K562 (cell line): Measurements from ENCODE around the gene ZNF679. TPM values are rescaled to one million over a fixed set of nuclear protein-coding genes. Genes with fewer than 3 reads are reported as not detected.

ENCODE experiments used
- ATAC-seq: fragments of 200-7000 bp; cut with Tn5 transposase; 3 replicates; pipeline ENCODE4 v1.9.1; 2020; ENCODE audit warnings: moderate library complexity
- BruUV-seq: library from RNA; stranded (reverse); fragments of 400-500 nt; replicated peaks from 2 replicates; lab custom pipeline; 2021; lab: Mats Ljungman, UMichigan
- CTCF ChIA-PET: fragments of 300-600 bp; formaldehyde crosslinking; extraction: SDS; loops from one replicate; lab custom pipeline; 2021; ENCODE audit warnings: low intra/inter-chr PET ratio; lab: Yijun Ruan, JAX
- POLR2A ChIA-PET: fragments of 300-600, 350-650 bp; sonication (Branson Sonifier 250); formaldehyde crosslinking; extraction: SDS; loops from one replicate; lab custom pipeline; 2021; ENCODE audit warnings: antibody characterized with exemption, inconsistent platforms; lab: Yijun Ruan, JAX
- DNase-seq, 4 experiments: peaks; one replicate each; pipeline versions ENCODE4 v3.0.0 to v3.0.0-alpha.2; 2011 to 2018; ENCODE audit warnings: low spot score in 3 of 4, mixed read lengths in 3 of 4; ENCODE audit errors: extremely low read depth in 1 of 4
- FAIRE-seq: peaks from 2 replicates; lab custom pipeline; 2011; peaks lifted over from hg19 to GRCh38; lab: Jason Lieb, UNC
- H2AFZ ChIP-seq: 2 replicates; pipeline ENCODE4 v1.6.0; 2011; ENCODE audit warnings: low read depth, low read length, control low read depth, inconsistent platforms
- H3K27ac ChIP-seq: fragments of 200-600 bp; 3 replicates; pipeline ENCODE4 v1.8.0; 2011; ENCODE audit warnings: low read depth, mild to moderate bottlenecking, control low read depth, inconsistent platforms, low read length, moderate library complexity, mixed read lengths; ENCODE audit errors: extremely low read depth
- H3K27me3 ChIP-seq, 2 experiments: fragments of 300-600 bp in 1 of 2; 2 replicates in 1 of 2; 3 replicates in 1 of 2; pipeline versions ENCODE4 v1.6.0 to v1.8.0; 2011; ENCODE audit warnings: inconsistent platforms in 2 of 2, low read length in 2 of 2, mild to moderate bottlenecking in 1 of 2, mixed read lengths in 1 of 2, moderate library complexity in 1 of 2; ENCODE audit not compliant: control insufficient read depth in 2 of 2, insufficient read depth in 2 of 2
- H3K36me3 ChIP-seq: fragments of 300-600 bp; 3 replicates; pipeline ENCODE4 v1.8.0; 2011; ENCODE audit warnings: mild to moderate bottlenecking, low read length, inconsistent platforms; ENCODE audit not compliant: control insufficient read depth, insufficient read depth
- H3K4me1 ChIP-seq, 2 experiments: fragments of 200-600 bp in 1 of 2; replicated peaks in 1 of 2; 2 replicates in 1 of 2; 3 replicates in 1 of 2; pipeline versions ENCODE4 v1.5.1 to v1.8.0; 2011; ENCODE audit warnings: inconsistent platforms in 2 of 2, low read length in 2 of 2, mild to moderate bottlenecking in 1 of 2, mixed read lengths in 1 of 2, moderate library complexity in 1 of 2; ENCODE audit not compliant: control insufficient read depth in 2 of 2, insufficient read depth in 2 of 2
- H3K4me2 ChIP-seq: 2 replicates; pipeline ENCODE4 v1.6.1; 2011; ENCODE audit warnings: low read length, control low read depth, inconsistent platforms, mixed read lengths; ENCODE audit not compliant: insufficient read depth
- H3K4me3 ChIP-seq: fragments of 200-600 bp; sonication (generic), shearing (Covaris generic); 2 replicates; pipeline ENCODE4 v1.5.1; 2016; ENCODE audit warnings: control low read depth, inconsistent platforms
- H3K79me2 ChIP-seq: fragments of 200-600 bp; 3 replicates; pipeline ENCODE4 v1.8.0; 2011; ENCODE audit warnings: low read length, inconsistent platforms; ENCODE audit not compliant: control insufficient read depth, insufficient read depth
- H3K9ac ChIP-seq, 2 experiments: 2 replicates each; pipeline versions ENCODE4 v1.6.0 to v1.6.1; 2011; ENCODE audit warnings: low read depth in 2 of 2, low read length in 2 of 2, control low read depth in 1 of 2, inconsistent platforms in 1 of 2, mild to moderate bottlenecking in 1 of 2, mixed read lengths in 1 of 2; ENCODE audit not compliant: insufficient read depth in 1 of 2
- H3K9me1 ChIP-seq: one replicate; pipeline ENCODE4 v1.6.0; 2011; ENCODE audit warnings: inconsistent platforms, mild to moderate bottlenecking, low read length, moderate library complexity; ENCODE audit not compliant: control insufficient read depth, insufficient read depth
- H3K9me3 ChIP-seq: replicated peaks from 2 replicates; pipeline ENCODE4 v1.5.1; 2011; ENCODE audit warnings: low read depth, low read length, inconsistent platforms; ENCODE audit not compliant: control insufficient read depth, insufficient read depth
- H4K20me1 ChIP-seq: replicated peaks from 2 replicates; pipeline ENCODE4 v1.6.1; 2011; ENCODE audit warnings: low read length, inconsistent platforms, mixed read lengths; ENCODE audit not compliant: control insufficient read depth, insufficient read depth
- CHD2 ChIP-seq: IDR thresholded peaks from 2 replicates; pipeline ENCODE4 v1.6.1; 2011; ENCODE audit warnings: low read depth, low read length
- KLF10 ChIP-seq: fragments of 250-450 bp; sonication (Bioruptor Pico); IDR thresholded peaks from 2 replicates; pipeline ENCODE4 v1.6.1; 2021; ENCODE audit warnings: matching md5 sums
- RAD21 ChIP-seq, 2 experiments: fragments of 250-450 bp in 1 of 2; fragments of 450-650 bp in 1 of 2; sonication (Bioruptor Pico) in 1 of 2; formaldehyde crosslinking in 1 of 2; IDR thresholded peaks in 1 of 2; conservative IDR thresholded peaks in 1 of 2; 2 replicates each; pipeline versions ENCODE4 v1.4.0 to v1.8.0; 2020 to 2022; ENCODE audit warnings: mild to moderate bottlenecking in 2 of 2, moderate library complexity in 1 of 2
- RBM25 ChIP-seq: fragments of 200-400 bp; formaldehyde crosslinking; IDR thresholded peaks from 2 replicates; pipeline ENCODE4 v1.6.1; 2018; ENCODE audit warnings: low read length, low read depth, moderate library complexity; ENCODE audit not compliant: severe bottlenecking
- SMARCB1 ChIP-seq: IDR thresholded peaks from 2 replicates; pipeline ENCODE4 v1.6.1; 2011; ENCODE audit warnings: improper control_type of control experiment, low read depth; ENCODE audit not compliant: insufficient read length
- SMC3 ChIP-seq: conservative IDR thresholded peaks from 2 replicates; pipeline ENCODE4 v1.6.1; 2011; ENCODE audit warnings: low read depth, low read length, improper control_type of control experiment; ENCODE audit not compliant: insufficient read depth
- TCFL5 ChIP-seq: fragments of 250-450 bp; sonication (Bioruptor Pico); conservative IDR thresholded peaks from 2 replicates; pipeline ENCODE4 v1.6.1; 2021; ENCODE audit warnings: mild to moderate bottlenecking, moderate library complexity, matching md5 sums
- THRAP3 ChIP-seq: fragments of 450-650 bp; IDR thresholded peaks from 2 replicates; pipeline ENCODE4 v1.6.1; 2016; ENCODE audit warnings: mild to moderate bottlenecking, inconsistent platforms, borderline replicate concordance
- WHSC1 ChIP-seq: IDR thresholded peaks from one replicate; pipeline ENCODE4 v1.6.1; 2012; ENCODE audit warnings: low read length, control low read depth, inconsistent platforms
- ZNF699 ChIP-seq: fragments of 250-450 bp; sonication (Bioruptor Pico); IDR thresholded peaks from 2 replicates; pipeline ENCODE4 v1.8.0; 2021; ENCODE audit warnings: mild to moderate bottlenecking, moderate library complexity; ENCODE audit not compliant: insufficient replicate concordance
- WGBS: fragments of 100-300 bp; shearing (Covaris generic); methylation state at CpG from one replicate; pipeline ENCODE4 v1.1.6; 2016; ENCODE audit warnings: low coverage, mixed read lengths; ENCODE audit not compliant: insufficient coverage; ENCODE audit errors: missing lambda C conversion rate; 5-methylcytosine and 5-hydroxymethylcytosine counted together
- in situ Hi-C: fragments of 300-500 bp; cut with MboI; formaldehyde crosslinking; loops from 4 replicates; pipeline ENCODE4 v1.15.0; 2018; ENCODE audit warnings: inconsistent platforms, mixed read lengths
- intact Hi-C: fragments of 100-400 bp; cut with micrococcal nuclease; formaldehyde crosslinking; loops from 2 replicates; pipeline ENCODE4 v1.14.2; 2022
- polyA plus RNA-seq, 8 experiments: library from polyadenylated mRNA; depleted of rRNA in 4 of 8; stranded (reverse) in 5 of 8; unstranded in 3 of 8; fragments of >200 nt; fragmentation: Nextera tagmentation in 2 of 8; fragmentation: Illumina TruSeq in 1 of 8; extraction: Ambion mirVana in 2 of 8; extraction: Trizol in 1 of 8; gene quantifications; 2 replicates each; pipeline versions ENCODE4 v1.2.1 to v1.2.3, GENCODE V29; 2011 to 2014; ENCODE audit warnings: inconsistent platforms in 1 of 8, missing spikeins in 1 of 8
- total RNA-seq, 7 experiments: library from RNA; depleted of rRNA in 6 of 7; stranded (reverse); fragments of >200 nt in 6 of 7; fragmentation: Illumina TruSeq in 2 of 7; extraction: Trizol in 2 of 7; gene quantifications; 2 replicates each; pipeline versions ENCODE4 v1.2.1 to v1.2.3, GENCODE V29; 2011 to 2021; ENCODE audit warnings: low replicate concordance in 1 of 7
- TF ChIP-seq, protein P1 (sequence below): IDR thresholded peaks from 2 replicates; pipeline ENCODE4 v1.6.1; 2012; ENCODE audit warnings: low read depth, low read length, improper control_type of control experiment, borderline replicate concordance
- TF ChIP-seq, protein P2 (sequence below), 3 experiments: IDR thresholded peaks in 2 of 3; conservative IDR thresholded peaks in 1 of 3; 2 replicates each; pipeline ENCODE4 v1.5.1; 2011 to 2012; ENCODE audit warnings: low read length in 3 of 3, mild to moderate bottlenecking in 3 of 3, control low read depth in 2 of 3, improper control_type of control experiment in 1 of 3, inconsistent platforms in 1 of 3, low read depth in 1 of 3, mixed read lengths in 1 of 3, moderate library complexity in 1 of 3; ENCODE audit not compliant: insufficient read depth in 2 of 3
- TF ChIP-seq, protein P3 (sequence below): fragments of 250-450 bp; sonication (Bioruptor Pico); IDR thresholded peaks from 2 replicates; pipeline ENCODE4 v1.8.0; 2021; ENCODE audit warnings: mild to moderate bottlenecking, moderate library complexity
- TF ChIP-seq, protein P4 (sequence below): fragments of 450-650 bp; IDR thresholded peaks from 2 replicates; pipeline ENCODE4 v1.6.1; 2016; ENCODE audit warnings: low read depth, mild to moderate bottlenecking, moderate library complexity

Gene ZNF679
- total and polyA plus RNA-seq, 9 of the 15 experiments (the other 6 are each of a cell fraction or from before 2014, with no cell fraction given), result not detected

DNA sequence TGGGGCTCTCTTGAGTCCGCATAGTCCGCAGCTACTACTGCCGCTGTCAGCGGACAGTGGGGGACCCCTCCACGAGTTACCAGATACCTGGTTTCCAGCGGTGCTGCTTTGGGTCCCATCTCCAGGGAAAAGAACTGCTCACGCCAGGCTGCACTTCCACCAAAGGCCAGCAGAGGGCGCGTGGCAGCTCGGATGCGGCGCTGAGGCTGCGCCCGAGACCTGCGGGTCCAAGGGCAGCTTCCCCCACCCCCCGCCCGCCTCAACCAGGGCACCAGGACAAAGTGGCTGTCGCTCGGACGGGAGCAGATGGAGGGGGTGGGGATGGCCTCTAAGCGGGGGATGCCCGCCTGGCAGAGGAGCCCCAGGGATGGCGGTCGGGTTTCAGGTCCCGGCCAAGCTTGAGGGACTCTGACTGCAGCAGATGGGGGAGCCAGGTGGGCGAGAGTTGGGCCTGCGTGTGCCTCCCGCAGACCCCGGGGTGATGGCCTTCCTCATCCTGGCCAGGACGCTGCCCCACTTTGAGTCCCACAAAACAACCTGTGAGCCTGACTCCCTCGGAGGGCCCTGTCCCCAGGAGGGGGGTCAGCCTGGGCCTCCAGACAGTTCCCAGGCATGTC lies 45.0 kb upstream of the ZNF679 start:
- no peak overlapping the region for H3K4me3 ChIP-seq
- POLR2A ChIA-PET, result no interaction called here
- TF ChIP-seq, protein P1, sequence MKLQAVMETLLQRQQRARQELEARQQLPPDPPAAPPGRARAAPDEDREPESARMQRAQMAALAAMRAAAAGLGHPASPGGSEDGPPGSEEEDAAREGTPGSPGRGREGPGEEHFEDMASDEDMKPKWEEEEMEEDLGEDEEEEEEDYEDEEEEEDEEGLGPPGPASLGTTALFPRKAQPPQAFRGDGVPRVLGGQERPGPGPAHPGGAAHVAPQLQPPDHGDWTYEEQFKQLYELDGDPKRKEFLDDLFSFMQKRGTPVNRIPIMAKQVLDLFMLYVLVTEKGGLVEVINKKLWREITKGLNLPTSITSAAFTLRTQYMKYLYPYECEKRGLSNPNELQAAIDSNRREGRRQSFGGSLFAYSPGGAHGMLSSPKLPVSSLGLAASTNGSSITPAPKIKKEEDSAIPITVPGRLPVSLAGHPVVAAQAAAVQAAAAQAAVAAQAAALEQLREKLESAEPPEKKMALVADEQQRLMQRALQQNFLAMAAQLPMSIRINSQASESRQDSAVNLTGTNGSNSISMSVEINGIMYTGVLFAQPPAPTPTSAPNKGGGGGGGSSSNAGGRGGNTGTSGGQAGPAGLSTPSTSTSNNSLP, result no peak
- TF ChIP-seq THRAP3 (no peak), WHSC1 (no peak), KLF10 (CRISPR knock-in tag) (no peak), SMARCB1 (no peak), RAD21 (CRISPR knock-in tag; conservative IDR thresholded peaks at IDR 0.05 in 1 of 2, IDR thresholded peaks at IDR 0.05 in 1 of 2) (peak in 1 of 2 experiments; percentile 42; a peak in 2 of 4 replicates), TCFL5 (CRISPR knock-in tag) (no peak), RBM25 (no peak), SMC3 (peak; percentile 67), ZNF699 (no peak), CHD2 (no peak)
- TF ChIP-seq, protein P2, sequence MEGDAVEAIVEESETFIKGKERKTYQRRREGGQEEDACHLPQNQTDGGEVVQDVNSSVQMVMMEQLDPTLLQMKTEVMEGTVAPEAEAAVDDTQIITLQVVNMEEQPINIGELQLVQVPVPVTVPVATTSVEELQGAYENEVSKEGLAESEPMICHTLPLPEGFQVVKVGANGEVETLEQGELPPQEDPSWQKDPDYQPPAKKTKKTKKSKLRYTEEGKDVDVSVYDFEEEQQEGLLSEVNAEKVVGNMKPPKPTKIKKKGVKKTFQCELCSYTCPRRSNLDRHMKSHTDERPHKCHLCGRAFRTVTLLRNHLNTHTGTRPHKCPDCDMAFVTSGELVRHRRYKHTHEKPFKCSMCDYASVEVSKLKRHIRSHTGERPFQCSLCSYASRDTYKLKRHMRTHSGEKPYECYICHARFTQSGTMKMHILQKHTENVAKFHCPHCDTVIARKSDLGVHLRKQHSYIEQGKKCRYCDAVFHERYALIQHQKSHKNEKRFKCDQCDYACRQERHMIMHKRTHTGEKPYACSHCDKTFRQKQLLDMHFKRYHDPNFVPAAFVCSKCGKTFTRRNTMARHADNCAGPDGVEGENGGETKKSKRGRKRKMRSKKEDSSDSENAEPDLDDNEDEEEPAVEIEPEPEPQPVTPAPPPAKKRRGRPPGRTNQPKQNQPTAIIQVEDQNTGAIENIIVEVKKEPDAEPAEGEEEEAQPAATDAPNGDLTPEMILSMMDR (IDR thresholded peaks at IDR 0.05 in 2 of 3, conservative IDR thresholded peaks at IDR 0.05 in 1 of 3; ENCODE audit: insufficient read depth in 2 of 3, low read depth in 1 of 3, low read length in 3 of 3), result peak; percentile 54 to 72 (median 64)
- TF ChIP-seq, protein P3, sequence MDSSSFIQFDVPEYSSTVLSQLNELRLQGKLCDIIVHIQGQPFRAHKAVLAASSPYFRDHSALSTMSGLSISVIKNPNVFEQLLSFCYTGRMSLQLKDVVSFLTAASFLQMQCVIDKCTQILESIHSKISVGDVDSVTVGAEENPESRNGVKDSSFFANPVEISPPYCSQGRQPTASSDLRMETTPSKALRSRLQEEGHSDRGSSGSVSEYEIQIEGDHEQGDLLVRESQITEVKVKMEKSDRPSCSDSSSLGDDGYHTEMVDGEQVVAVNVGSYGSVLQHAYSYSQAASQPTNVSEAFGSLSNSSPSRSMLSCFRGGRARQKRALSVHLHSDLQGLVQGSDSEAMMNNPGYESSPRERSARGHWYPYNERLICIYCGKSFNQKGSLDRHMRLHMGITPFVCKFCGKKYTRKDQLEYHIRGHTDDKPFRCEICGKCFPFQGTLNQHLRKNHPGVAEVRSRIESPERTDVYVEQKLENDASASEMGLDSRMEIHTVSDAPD (CRISPR knock-in tag), result no peak
- TF ChIP-seq, protein P4, sequence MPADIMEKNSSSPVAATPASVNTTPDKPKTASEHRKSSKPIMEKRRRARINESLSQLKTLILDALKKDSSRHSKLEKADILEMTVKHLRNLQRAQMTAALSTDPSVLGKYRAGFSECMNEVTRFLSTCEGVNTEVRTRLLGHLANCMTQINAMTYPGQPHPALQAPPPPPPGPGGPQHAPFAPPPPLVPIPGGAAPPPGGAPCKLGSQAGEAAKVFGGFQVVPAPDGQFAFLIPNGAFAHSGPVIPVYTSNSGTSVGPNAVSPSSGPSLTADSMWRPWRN, result no peak

More for the DNA sequence above, 45.0 kb upstream of the ZNF679 start:
- in situ Hi-C loops, result no loop called here
- Histone ChIP-seq H3K9me3 (no peaks in the 10 kb centered on the region), H3K36me3 (no peaks in the 10 kb centered on the region), H3K79me2 (no peaks in the 10 kb centered on the region), H4K20me1 (no peaks in the 10 kb centered on the region), H3K4me2 (no peak overlapping the region), H3K27me3 (no peaks in the 10 kb centered on the region), H3K4me1 (no peaks in the 10 kb centered on the region; a peak in 1 of 5 replicates), H3K9ac (no peak overlapping the region), H3K9me1 (no peaks in the 10 kb centered on the region), H3K27ac (no peak overlapping the region), H2AFZ (no peak overlapping the region)
- peak; percentile 74 for ATAC-seq
- intact Hi-C loops, result no loop called here
- no TSS peak for BruUV-seq
- CTCF ChIA-PET, result no interaction called here
- no peak for FAIRE-seq
- DNase-seq, result peak; percentile 15 to 40 (median 32)
- WGBS, result 27% methylated on average over 28 of the region's 31 CpGs
